Renal cortical epithelial cell (primary cell): Measurements from ENCODE around the gene FAM13A. TPM values are rescaled to one million over a fixed set of nuclear protein-coding genes. Genes with fewer than 3 reads are reported as not detected.

Experiments used
- DNase-seq: peaks from one replicate; pipeline ENCODE4 v3.0.0-alpha.2; 2011; ENCODE audit warnings: low read depth
- total RNA-seq: library from RNA; depleted of rRNA; stranded (reverse); fragments of >200 nt; gene quantifications from 2 replicates; pipeline ENCODE4 v1.2.3, GENCODE V29; 2014

The FAM13A gene
- total RNA-seq, 1 donor from 2014 or later = 22.9 TPM

GRCh38 chr4:88812420-88812819 is 244.6 kb downstream of the FAM13A start:
- DNase-seq = no peak

- no peak for DNase-seq
Measured at GRCh38 chr4:88811904-88812303, 245.1 kb downstream of the FAM13A start.

DNA sequence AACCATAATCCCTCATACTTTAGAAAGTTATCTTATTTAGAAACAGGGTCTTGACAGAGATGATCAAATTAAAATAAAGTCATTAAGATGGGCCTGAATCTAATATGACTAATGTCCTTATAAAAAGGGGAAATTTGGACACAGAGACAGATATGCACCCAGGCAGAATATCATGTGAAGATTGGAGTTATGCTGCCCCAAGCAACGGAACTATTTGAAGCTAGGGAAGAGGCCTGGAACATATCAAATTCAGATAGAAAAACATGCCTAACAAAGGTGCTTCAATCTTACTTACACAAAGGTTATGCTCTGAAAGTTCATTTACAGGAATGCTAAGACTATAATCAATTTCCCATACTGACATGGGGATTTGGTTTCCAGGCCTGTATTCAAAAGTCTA is 246.7 kb downstream of the FAM13A start:
- no peak for DNase-seq

DNA sequence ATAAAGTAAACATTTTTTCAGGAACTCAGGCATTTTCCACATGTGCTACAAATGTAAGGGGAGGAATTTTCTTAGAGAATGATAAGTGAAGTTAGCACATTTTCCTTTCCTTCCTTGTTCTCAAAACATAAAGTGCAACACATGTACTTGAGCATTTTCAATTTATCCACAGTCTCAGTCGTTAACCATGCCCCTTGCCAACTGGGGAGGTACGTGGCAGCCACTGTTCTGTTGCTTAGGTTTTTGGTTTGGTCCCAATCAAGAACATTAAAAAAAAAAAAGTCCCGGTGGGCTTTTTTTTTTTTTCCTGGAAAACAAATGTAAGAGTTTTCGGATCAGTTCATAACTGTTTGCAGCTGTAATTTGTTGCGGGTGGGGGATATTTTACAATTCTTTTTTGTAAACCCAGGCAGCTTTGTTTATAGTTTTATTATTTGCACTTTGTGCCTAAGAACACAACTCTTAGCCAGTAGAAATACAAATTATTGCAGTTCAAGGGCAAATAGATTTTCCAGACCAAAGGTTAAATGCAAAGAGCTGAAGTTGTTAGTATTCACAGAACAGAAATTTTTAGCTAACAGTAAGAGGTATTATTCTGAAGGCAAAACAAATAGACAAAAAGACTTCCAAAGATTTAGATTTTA is 247.3 kb downstream of the FAM13A start:
- no peak for DNase-seq

DNA sequence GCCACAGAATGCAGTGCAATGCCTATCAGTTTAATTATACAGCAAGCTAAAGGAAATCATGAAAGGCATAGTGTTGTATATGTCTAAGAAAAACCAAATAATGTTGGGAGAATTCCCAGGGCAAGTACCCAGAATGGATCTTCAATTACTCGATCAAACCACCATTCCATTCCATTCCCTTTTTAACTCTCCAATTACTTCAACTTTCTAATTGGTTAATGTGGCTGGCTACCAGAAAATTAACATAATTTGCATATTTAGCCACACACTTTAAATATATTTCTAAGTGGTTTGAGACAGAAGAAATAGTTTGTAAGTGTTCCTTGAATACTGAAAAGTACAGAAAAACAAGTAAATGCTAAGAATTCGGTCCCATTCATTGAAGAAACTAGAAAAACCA is 247.9 kb downstream of the FAM13A start:
- no peak for DNase-seq

- DNase-seq = peak; percentile 32
Measured at GRCh38 chr4:88807499-88807898, 249.5 kb downstream of the FAM13A start.

DNA sequence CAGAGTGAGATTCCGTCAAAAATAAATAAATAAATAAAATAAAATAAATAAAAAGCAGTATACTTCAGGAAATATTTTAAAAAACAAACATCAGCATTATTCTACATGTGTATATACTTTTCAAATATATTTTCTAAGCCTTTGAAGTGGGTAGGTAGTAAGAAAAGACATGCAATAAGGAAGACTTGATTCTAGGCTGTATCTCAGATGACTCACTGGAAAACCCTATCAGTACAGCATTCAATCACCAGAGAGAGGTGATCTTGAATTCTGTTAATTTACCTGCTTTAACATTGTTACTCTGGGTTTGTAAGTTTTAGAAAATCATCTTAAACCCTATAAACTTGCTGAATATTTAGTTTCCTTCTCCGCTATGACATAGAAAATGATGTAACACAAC is 252.8 kb downstream of the FAM13A start:
- DNase-seq = no peak

- DNase-seq = peak; percentile 99
Measured at GRCh38 chr4:88803600-88804096, 253.3 kb downstream of the FAM13A start.

GRCh38 chr4:88802585-88803286 is 254.2 kb downstream of the FAM13A start:
- DNase-seq = no peak

GRCh38 chr4:88802138-88802537 is 254.8 kb downstream of the FAM13A start:
- no peak for DNase-seq

GRCh38 chr4:88799900-88800299 is 257.1 kb downstream of the FAM13A start:
- DNase-seq = no peak

GRCh38 chr4:88797725-88798124 is 259.3 kb downstream of the FAM13A start:
- no peak for DNase-seq

DNA sequence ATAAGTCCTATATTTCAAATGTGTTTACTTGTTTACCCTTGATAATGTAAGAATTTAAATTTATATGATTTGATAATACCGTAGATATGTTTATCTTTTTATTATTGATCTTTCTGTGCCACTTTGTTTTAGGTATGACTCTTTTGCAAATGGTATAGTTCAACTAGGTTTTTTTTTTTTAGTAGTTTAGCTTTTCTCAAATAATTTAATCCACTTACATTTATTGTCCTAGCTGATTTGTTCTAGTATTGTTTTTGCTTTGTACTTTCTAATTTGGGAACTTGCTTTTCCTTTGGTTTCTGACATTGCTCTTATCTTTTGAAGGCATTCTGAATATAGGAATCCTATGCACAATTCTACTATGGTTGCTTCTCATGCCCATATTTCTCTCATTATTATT is 260.4 kb downstream of the FAM13A start:
- no peak for DNase-seq

DNA sequence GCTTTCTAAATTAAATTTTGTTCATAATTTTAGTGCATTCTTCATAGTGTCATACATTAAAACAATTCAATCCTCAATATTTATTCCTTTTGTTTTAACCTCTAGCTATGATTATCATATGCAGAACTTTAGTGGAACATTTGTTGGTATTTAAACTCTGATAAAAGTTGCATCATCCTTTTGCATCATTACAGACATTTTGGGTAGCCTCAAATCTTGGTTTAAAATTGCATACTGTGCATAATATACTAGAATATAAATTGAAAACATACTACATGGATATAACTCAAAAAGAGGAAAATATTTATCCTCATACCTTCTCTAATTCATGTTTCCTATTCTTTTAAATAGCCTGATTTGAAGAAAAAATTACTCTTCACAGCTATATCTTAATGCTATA is 262.0 kb downstream of the FAM13A start:
- no peak for DNase-seq

DNA sequence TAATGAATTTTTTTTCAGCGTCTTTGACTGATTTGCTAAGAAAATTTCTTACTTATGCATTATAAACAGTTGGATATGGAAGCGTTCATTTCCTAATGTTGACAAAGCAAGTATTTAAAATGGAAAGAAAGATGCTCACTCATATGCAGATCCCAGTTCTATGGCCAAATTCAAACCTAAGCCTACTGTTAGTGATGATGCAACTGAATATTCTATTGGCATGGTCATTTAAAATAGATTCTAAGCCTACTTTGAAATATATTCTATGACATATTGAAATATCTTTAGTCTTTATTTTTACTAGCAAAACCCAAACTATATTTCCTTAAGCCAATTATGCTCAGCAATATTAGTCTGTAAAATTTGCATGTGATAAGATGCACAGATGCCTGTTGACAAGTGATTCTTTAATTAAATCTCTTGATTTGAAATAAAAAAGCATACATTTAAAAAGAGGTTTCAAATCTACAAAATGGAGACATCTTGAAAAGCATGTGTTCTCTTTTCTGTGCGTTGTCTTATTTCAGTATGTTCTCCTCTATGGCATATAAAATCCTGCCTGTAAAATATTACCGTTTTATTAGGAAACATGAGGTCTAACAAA is 262.8 kb downstream of the FAM13A start:
- no peak for DNase-seq

GRCh38 chr4:88793475-88793874 is 263.5 kb downstream of the FAM13A start:
- DNase-seq = no peak

GRCh38 chr4:88792821-88793220 is 264.2 kb downstream of the FAM13A start:
- DNase-seq = peak; percentile 78

DNA sequence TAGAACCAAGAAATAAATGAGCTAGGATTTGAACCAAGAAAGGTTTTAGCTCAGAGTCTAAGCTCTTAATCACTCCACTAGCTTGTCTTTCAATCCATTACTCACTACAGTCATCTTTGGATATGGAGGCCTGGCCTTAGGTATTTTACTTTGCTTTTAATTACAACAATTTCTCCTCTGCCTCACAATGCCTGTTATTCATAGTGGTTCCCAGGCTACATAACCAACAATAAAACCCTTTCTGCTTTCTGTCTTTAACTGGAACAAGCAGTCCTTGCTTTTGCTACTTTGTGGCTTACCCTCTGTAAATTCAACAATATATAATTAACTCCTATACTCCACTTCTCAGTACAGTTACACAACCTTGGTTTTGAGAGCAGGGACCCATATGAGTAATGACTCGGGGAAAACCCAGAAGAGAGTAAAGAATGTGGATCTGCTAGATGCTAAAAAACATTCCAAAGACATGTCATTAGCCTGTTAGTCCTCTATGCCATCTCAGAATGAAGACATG is 264.7 kb downstream of the FAM13A start:
- DNase-seq = peak; percentile 99

DNA sequence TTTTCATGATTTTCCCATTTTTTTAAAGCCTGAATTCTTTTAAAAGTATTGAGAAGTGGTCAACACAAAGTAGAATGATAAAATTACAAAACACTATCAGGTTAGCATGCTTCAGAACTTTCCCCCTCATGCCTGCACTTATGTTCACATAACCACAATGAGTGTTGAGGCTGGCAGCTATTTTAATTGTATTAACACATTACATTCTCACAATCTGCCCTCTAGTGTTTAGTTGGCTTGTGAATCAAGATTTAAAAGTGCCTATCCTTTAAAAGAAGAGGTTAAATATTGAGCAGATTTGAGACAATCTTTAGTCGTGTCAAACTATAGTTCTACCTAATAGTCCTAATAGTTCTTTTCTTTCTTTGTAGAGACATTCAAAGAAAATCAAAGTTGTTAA is 265.7 kb downstream of the FAM13A start:
- peak; percentile 86 for DNase-seq

GRCh38 chr4:88788895-88789294 is 268.1 kb downstream of the FAM13A start:
- DNase-seq = no peak

DNA sequence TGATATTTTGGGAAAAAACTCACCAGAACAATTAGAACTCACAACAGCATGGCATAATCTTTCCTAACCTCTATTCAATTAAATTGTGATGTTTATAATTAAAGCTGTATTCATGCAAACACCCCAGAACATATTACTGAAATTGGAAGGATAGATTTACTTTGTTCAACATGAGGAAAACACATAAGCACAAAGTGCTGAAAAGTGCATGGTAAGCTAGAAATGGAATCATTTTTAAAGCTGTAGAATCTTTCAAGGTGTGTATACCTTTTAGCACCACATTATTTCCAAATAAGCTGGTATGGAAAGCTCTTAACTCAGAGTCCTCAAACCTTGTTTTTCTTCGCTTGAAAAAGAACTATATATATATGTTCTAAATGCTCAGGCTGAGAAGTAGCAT is 268.6 kb downstream of the FAM13A start:
- DNase-seq = no peak

GRCh38 chr4:88786011-88786410 is 271.0 kb downstream of the FAM13A start:
- DNase-seq = no peak

GRCh38 chr4:88780389-88780788 is 276.6 kb downstream of the FAM13A start:
- DNase-seq = peak; percentile 45
